H1 (cell line): ENCODE results near the gene KCNMA1.

Experiments used
- CTCF ChIP-seq, 3 experiments: IDR thresholded peaks; 1 replicate in 2 of 3; 2 replicates in 1 of 3; pipeline versions ENCODE4 v1.5.1 to v1.6.1; 2011; ENCODE audit warnings: low read length in 3 of 3, mild to moderate bottlenecking in 3 of 3, inconsistent platforms in 2 of 3, low read depth in 1 of 3, moderate library complexity in 1 of 3; ENCODE audit not compliant: insufficient read depth in 1 of 3; ENCODE audit errors: control extremely low read depth in 1 of 3
- NANOG ChIP-seq: IDR thresholded peaks from 2 replicates; pipeline ENCODE4 v1.6.1; 2011; ENCODE audit warnings: low read length, low read depth, mild to moderate bottlenecking, inconsistent platforms; ENCODE audit not compliant: insufficient read depth, poor library complexity, severe bottlenecking
- POLR2AphosphoS5 ChIP-seq: IDR thresholded peaks from 2 replicates; pipeline ENCODE4 v1.6.1; 2011; ENCODE audit warnings: low read depth, low read length
- SP4 ChIP-seq: IDR thresholded peaks from 2 replicates; pipeline ENCODE4 v1.6.1; 2012; ENCODE audit warnings: low read length, inconsistent platforms

GRCh38 chr10:77514870-77515269 is 122.7 kb downstream of the KCNMA1 start:
- TF ChIP-seq POLR2AphosphoS5, result no peak
- TF ChIP-seq CTCF (IDR thresholded peaks at IDR 0.05; ENCODE audit: control extremely low read depth in 1 of 3, insufficient read depth in 1 of 3, low read depth in 1 of 3, low read length in 3 of 3), result no peak
- no peak for TF ChIP-seq SP4
- no peak for TF ChIP-seq NANOG
